Measurements from ENCODE around the gene TBCK. TPM values are rescaled to one million over a fixed set of nuclear protein-coding genes. Genes with fewer than 3 reads are reported as not detected.

The TBCK gene
- total and polyA plus RNA-seq, 5 experiments from 2014 or later, result 20.7 to 65.1 (median 32.5) TPM

DNA sequence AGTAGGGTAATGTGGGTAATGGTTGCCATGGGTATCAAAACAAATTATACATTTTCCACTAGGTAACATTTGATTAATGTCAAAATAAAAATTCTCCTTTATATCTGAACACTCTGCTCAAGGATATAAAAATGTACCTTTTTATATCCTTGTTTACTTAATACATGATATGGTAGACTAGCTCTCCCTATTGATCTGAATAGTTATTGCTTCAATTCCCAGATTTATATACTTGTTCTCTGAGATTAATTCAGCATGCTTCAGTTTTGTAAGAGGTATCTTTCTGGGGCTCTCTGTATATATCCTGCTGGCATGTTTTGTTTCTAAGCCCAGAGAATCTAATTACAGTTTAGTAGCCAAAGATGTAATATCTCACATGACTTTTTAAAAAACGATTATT, 251.0 kb downstream of the TBCK start:
- POLR2A ChIA-PET, result no interaction called here
- Mint-ChIP-seq H3K36me3 (peaks cover 6 to 27% (median 13%) of the 10 kb centered on the region in 3 donors), H3K9me3 (peaks cover 0 to 20% (median 7%) of the 10 kb centered on the region in 9 donors)

DNA sequence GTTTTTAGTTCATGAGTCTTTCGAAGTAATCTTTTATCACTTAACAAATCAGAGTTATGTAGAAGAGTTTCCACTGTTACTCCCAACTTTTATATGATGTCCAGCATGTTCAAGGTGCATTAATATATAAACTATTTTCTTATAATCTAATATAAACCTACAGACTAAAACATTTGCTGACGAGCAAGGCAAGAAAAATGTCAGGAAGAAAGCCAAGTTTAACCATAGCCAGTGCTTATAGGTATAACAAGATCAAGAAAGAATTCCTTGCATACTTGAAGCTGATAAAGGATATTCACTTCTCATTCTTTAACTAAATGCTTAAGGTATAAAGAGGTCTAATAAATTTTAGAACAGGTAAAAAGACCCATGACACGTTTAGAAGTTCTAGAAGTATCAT, 253.0 kb downstream of the TBCK start:
- Mint-ChIP-seq H3K36me3 (peaks cover 11 to 27% (median 13%) of the 10 kb centered on the region in 3 donors), H3K4me3 (no peak overlapping the region), H3K27me3 (no peaks in the 10 kb centered on the region), H3K4me1 (peaks cover 0 to 2% (median 0%) of the 10 kb centered on the region in 4 donors), H3K27ac (peak overlapping the region in 1 of 10 donors; percentile 2), H3K9me3 (peaks cover 0 to 11% (median 0%) of the 10 kb centered on the region in 9 donors)
- ATAC-seq (no peak), DNase-seq (no peak)
- POLR2A ChIA-PET, result no interaction called here

More for the DNA sequence above, 251.0 kb downstream of the TBCK start:
- peaks cover 0 to 2% (median 0%) of the 10 kb centered on the region in 4 donors for H3K4me1 Mint-ChIP-seq
- no peak overlapping the region for H3K4me3 Mint-ChIP-seq
- no peak overlapping the region for H3K27ac Mint-ChIP-seq
- DNase-seq, result no peak
- ATAC-seq, result no peak
- H3K27me3 Mint-ChIP-seq, result no peaks in the 10 kb centered on the region

DNA sequence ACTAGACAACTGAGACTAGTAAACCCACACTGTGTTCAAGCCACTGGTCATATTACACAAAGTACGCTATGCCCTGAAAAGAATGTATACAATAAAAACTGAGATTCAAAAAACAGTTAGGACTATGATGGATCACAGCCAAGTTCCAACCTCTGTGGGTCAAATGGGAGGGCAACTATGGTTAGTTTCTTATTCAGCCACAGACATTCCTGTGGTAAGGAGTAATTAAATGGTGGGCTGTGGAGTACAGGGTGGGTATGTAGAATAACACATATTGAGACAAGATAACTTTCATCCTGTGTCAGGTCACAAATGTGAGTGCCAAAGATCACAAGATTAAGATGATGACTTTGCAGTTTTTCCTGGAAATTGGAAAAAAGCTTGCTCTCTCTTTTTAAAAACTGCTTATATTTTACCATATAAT, 253.5 kb downstream of the TBCK start:
- POLR2A ChIA-PET, result no interaction called here
- Mint-ChIP-seq H3K27me3 (no peaks in the 10 kb centered on the region), H3K9me3 (peaks cover 0 to 11% (median 0%) of the 10 kb centered on the region in 9 donors), H3K4me3 (no peak overlapping the region), H3K4me1 (peaks cover 0 to 2% (median 0%) of the 10 kb centered on the region in 4 donors), H3K36me3 (peaks cover 11 to 27% (median 13%) of the 10 kb centered on the region in 3 donors), H3K27ac (peak overlapping the region in 1 of 10 donors; percentile 17)
- DNase-seq (no peak), ATAC-seq (no peak)

DNA sequence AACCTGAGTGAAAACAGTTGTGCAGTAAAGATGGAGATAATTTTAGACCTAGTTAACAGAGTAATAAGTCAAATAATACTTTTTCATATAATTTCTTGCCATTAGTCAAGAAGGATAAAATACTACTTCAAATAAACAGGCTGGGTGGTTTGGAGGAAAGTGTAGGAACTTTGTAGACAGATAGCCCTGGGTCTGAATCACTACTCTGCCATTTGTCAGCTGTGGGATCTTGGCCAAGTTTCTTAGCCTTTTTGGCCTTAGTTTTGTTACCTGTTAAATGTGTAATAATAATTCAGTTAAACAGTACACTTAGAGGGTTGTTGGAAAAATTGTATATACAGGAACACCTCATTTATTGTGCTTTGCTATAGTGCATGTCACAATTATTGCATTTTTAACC, 257.1 kb downstream of the TBCK start:
- Mint-ChIP-seq H3K27ac (no peak overlapping the region), H3K36me3 (peaks cover 13 to 15% (median 13%) of the 10 kb centered on the region in 3 donors), H3K4me1 (peaks cover 0 to 2% (median 0%) of the 10 kb centered on the region in 4 donors), H3K4me3 (no peak overlapping the region), H3K9me3 (peaks cover 0 to 3% (median 0%) of the 10 kb centered on the region in 9 donors), H3K27me3 (no peaks in the 10 kb centered on the region)
- POLR2A ChIA-PET, result no interaction called here
- ATAC-seq, result no peak
- no peak for DNase-seq

DNA sequence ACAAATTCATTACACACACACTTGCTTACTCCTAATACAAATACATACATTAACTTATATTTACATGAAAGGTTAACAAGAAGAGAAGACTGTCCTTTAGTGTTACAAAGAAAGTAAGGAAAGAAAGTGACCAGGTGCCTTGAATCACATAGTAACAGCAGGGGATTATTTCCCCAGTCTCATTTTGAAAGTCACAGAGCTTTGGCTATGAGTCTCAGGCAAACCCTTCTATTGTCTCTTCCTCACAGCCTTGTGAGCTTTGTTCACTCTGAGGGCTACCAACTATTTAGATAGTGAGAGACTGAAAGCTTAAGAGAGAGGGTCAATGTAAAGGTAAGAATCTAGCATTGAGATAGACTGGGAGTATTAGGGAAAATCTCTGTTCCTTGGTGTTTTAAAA, 259.1 kb downstream of the TBCK start:
- no peak overlapping the region for H3K4me3 Mint-ChIP-seq
- peaks cover 10 to 13% (median 12%) of the 10 kb centered on the region in 3 donors for H3K36me3 Mint-ChIP-seq
- DNase-seq, result no peak
- H3K4me1 Mint-ChIP-seq, result no peaks in the 10 kb centered on the region
- no peak for ATAC-seq
- no peaks in the 10 kb centered on the region for H3K27me3 Mint-ChIP-seq
- H3K27ac Mint-ChIP-seq, result no peak overlapping the region
- POLR2A ChIA-PET, result no interaction called here
- H3K9me3 Mint-ChIP-seq, result peaks cover 0 to 3% (median 0%) of the 10 kb centered on the region in 9 donors

DNA sequence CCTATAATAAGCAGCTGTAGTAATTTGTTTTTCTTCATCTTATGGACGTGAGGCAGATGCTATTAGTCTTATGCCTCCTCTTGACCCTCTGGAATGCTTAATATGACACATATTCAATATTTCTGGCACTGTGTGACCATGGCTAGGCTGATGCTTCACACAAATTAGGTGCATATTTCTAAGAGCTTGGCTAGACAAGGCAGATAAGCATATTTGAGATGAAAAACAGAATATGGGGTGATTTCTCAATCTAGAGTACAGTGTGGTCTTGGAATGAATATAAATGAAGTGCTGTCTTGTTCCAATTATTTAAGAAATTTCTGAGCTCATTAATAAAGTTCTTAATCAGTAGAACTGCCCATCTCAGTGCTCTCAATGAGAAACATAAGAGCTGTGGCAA, 264.5 kb downstream of the TBCK start:
- H3K4me1 Mint-ChIP-seq, result no peaks in the 10 kb centered on the region
- H3K9me3 Mint-ChIP-seq, result peaks cover 0 to 2% (median 0%) of the 10 kb centered on the region in 9 donors
- H3K36me3 Mint-ChIP-seq, result peaks cover 9 to 14% (median 10%) of the 10 kb centered on the region in 3 donors
- no peak overlapping the region for H3K27ac Mint-ChIP-seq
- ATAC-seq (no peak), DNase-seq (no peak)
- no peaks in the 10 kb centered on the region for H3K27me3 Mint-ChIP-seq
- no peak overlapping the region for H3K4me3 Mint-ChIP-seq
- POLR2A ChIA-PET, result no interaction called here

DNA sequence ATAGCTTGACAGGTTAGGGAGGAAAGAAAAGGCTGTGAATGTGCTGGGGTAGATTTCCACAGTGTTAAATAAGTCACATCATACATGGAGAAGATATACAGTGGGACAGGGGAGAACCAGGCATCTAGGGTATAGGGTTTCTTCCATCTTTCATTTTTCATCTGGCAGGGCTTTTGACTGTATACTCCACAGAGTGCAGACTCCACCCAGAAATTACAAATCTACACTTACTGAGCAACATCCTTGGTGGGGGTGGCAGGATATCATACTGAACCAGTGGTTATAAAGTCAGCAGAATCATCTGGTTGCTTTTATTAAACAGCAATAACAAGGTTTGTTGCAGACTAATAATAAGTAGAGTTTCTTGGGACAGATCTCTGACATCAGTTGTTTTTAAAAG, 266.5 kb downstream of the TBCK start:
- no peaks in the 10 kb centered on the region for H3K4me1 Mint-ChIP-seq
- H3K27me3 Mint-ChIP-seq, result no peaks in the 10 kb centered on the region
- ATAC-seq, result no peak
- peak overlapping the region in 1 of 10 donors; percentile 0 for H3K27ac Mint-ChIP-seq
- H3K9me3 Mint-ChIP-seq, result peaks cover 0 to 2% (median 0%) of the 10 kb centered on the region in 9 donors
- DNase-seq, result no peak
- POLR2A ChIA-PET, result no interaction called here
- H3K36me3 Mint-ChIP-seq, result peaks cover 12 to 22% (median 22%) of the 10 kb centered on the region in 3 donors
- no peak overlapping the region for H3K4me3 Mint-ChIP-seq

DNA sequence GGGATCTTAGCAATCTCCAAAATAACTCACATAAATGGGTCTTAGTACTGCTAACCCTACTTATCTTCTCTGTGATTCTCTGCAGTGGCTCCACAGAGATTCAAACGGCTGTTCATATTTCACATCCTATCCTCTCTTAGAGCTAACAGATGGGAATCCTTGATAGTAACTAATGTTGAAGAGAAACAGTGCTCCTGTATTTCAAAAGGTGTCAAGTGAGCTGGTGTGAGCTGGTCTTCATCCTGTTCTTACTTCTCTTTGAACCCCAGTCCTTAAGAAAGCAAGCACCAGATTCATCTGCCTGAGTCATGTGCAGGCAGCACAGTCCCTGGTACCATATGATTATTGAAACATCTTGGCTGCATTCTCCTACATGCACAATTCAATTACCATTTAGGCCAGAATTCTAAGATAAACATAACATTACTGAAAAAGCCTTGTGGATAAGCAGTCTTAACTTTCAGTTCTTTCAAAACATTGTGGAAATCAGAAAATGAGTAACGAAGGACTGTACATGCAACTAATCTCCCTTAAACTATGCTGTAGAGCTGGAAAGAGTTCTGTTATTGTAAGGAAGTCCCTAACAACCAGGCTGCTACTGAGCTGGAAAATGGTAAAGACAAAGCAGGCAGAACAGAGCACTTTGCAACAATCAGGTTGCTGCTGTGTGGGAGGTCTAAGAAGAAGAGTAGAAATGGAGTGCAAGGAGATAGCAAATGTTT, 267.6 kb downstream of the TBCK start:
- DNase-seq (no peak), ATAC-seq (no peak)
- H3K9me3 Mint-ChIP-seq, result peaks cover 0 to 2% (median 0%) of the 10 kb centered on the region in 9 donors
- no peak overlapping the region for H3K27ac Mint-ChIP-seq
- H3K4me1 Mint-ChIP-seq, result no peaks in the 10 kb centered on the region
- no peaks in the 10 kb centered on the region for H3K27me3 Mint-ChIP-seq
- H3K4me3 Mint-ChIP-seq, result no peak overlapping the region
- peaks cover 12 to 23% (median 22%) of the 10 kb centered on the region in 3 donors for H3K36me3 Mint-ChIP-seq
- POLR2A ChIA-PET, result no interaction called here

DNA sequence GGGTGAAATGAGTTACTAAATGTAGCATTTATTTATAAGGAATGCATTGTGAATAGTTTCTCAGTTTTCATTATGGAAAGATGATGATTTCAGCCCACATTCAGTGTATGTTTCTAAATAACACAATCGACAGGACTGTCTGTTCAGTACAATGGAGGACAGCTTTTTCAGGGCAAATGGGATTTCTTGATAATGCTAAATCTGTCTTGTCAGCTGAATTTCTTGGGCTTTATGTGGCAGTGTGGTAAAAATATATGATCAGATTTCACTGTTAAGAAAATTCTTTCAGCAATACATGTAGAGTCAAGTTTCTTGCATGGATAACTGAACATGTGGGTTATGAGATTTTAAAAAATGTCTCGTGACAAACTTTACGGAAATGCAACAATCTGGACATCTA, 269.9 kb downstream of the TBCK start:
- H3K36me3 Mint-ChIP-seq, result peaks cover 12 to 23% (median 22%) of the 10 kb centered on the region in 3 donors
- no peak overlapping the region for H3K27ac Mint-ChIP-seq
- H3K4me1 Mint-ChIP-seq, result no peaks in the 10 kb centered on the region
- no peaks in the 10 kb centered on the region for H3K27me3 Mint-ChIP-seq
- no peak overlapping the region for H3K4me3 Mint-ChIP-seq
- peaks cover 0 to 2% (median 0%) of the 10 kb centered on the region in 9 donors for H3K9me3 Mint-ChIP-seq
- ATAC-seq (no peak), DNase-seq (no peak)
- POLR2A ChIA-PET, result no interaction called here

DNA sequence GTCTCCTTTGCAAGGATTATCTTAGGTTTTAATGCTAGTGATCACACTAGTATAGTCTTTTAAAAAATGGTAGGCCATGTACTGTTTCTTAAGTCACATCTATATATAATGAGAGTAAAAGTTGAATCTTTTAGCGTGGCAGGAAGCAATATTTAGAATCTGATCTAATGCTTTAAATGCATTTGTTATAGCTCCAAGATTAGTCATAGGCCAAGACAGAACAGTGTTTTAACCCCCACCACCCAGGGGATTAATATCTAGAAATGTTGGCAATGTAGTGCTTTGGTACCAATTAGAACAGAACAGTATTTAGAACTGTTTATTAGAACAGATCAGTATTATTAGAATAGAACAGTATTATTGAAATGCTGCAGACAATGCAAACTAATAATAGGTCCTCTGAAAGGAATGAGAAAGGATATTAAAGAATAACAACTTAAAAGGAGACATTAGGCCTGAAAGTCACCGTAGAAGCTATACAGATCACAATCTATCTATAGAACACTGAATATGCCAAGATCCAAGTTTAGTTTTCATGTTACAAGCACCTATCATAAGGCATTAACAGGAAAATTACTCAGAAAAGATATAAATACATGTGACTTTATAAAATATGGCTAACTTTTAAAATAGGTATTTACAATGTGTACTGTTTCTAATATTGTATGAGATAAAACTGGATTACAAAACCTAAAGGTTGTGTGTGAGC, 274.6 kb downstream of the TBCK start:
- Mint-ChIP-seq H3K4me3 (no peak overlapping the region), H3K36me3 (peaks cover 4 to 12% (median 10%) of the 10 kb centered on the region in 3 donors), H3K27ac (no peak overlapping the region), H3K27me3 (no peaks in the 10 kb centered on the region), H3K9me3 (peaks cover 0 to 2% (median 0%) of the 10 kb centered on the region in 9 donors), H3K4me1 (peaks cover 0 to 3% (median 1%) of the 10 kb centered on the region in 4 donors)
- POLR2A ChIA-PET, result no interaction called here
- no peak for DNase-seq
- no peak for ATAC-seq

DNA sequence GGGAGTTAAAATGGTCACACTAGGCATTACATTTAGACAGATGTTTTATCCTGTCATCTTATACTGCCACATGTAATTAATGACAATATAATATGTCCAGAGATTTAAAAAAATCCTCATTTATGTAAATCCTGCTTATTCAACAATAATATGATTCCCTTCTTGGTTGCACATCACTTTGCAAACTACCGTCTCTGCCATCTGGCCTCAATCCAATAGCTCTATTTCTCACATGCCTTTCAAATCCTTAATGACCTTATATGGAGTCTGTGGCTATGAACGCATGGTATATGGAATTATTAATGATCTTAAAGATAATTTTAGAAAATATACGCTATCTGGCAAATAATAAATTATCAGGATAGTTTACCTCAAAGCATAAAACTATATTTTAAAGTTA, 276.2 kb downstream of the TBCK start:
- H3K27me3 Mint-ChIP-seq, result no peaks in the 10 kb centered on the region
- H3K27ac Mint-ChIP-seq, result no peak overlapping the region
- H3K4me3 Mint-ChIP-seq, result no peak overlapping the region
- ATAC-seq (no peak), DNase-seq (no peak)
- H3K36me3 Mint-ChIP-seq, result peaks cover 0 to 1% (median 0%) of the 10 kb centered on the region in 3 donors
- POLR2A ChIA-PET, result no interaction called here
- no peaks in the 10 kb centered on the region for H3K9me3 Mint-ChIP-seq
- peaks cover 0 to 3% (median 1%) of the 10 kb centered on the region in 4 donors for H3K4me1 Mint-ChIP-seq

DNA sequence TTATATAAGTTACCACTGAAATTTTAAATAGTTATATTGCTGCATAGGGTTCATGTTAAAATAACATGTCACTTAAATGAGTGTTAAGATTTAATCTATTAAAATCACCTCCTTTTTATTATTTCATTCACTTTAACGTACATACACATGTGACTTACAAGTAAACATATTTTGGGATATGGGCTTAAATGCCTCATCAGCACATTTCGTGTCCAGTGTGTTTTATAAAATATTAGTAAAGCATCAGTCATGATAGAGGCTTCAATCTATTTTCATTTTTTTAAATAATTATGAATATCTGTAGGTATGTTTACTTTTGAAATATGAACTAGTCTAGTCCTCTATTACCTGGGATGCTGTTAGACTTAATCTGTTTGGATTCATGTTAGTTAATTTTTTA, 277.1 kb downstream of the TBCK start:
- no peak for DNase-seq
- no peaks in the 10 kb centered on the region for H3K36me3 Mint-ChIP-seq
- no peaks in the 10 kb centered on the region for H3K27me3 Mint-ChIP-seq
- H3K4me1 Mint-ChIP-seq, result peaks cover 0 to 3% (median 1%) of the 10 kb centered on the region in 4 donors
- ATAC-seq, result no peak
- POLR2A ChIA-PET, result no interaction called here
- H3K4me3 Mint-ChIP-seq, result no peak overlapping the region
- no peak overlapping the region for H3K27ac Mint-ChIP-seq
- peaks cover 0 to 2% (median 0%) of the 10 kb centered on the region in 9 donors for H3K9me3 Mint-ChIP-seq

DNA sequence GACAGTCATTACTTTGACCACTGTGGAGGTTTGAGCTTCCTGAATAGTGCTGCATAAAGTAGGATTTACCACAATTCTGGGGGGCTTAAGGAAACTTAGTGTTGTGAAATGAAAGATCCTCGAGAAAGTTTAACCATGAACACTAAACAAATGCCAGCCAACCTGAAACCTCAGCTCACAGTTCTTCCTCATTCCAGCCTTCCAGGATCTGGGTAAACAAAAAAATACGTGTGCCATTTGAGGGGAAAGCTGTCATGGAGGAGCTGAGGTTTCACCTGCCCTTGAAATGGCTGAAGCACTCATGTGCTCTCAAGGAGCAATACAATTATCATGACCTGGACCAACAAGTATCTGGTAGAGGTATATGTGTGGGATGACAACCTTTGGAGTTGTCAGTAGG, 278.0 kb downstream of the TBCK start:
- H3K36me3 Mint-ChIP-seq, result no peaks in the 10 kb centered on the region
- H3K27ac Mint-ChIP-seq, result peak overlapping the region in 1 of 10 donors; percentile 25
- DNase-seq (no peak), ATAC-seq (no peak)
- H3K9me3 Mint-ChIP-seq, result peaks cover 0 to 11% (median 0%) of the 10 kb centered on the region in 9 donors
- peaks cover 0 to 2% (median 0%) of the 10 kb centered on the region in 5 donors for H3K27me3 Mint-ChIP-seq
- POLR2A ChIA-PET, result no interaction called here
- peaks cover 0 to 3% (median 1%) of the 10 kb centered on the region in 4 donors for H3K4me1 Mint-ChIP-seq
- H3K4me3 Mint-ChIP-seq, result no peak overlapping the region
